MCF 10A (cell line): ENCODE results near the gene TANGO6. TPM values are rescaled to one million over a fixed set of nuclear protein-coding genes. Genes with fewer than 3 reads are reported as not detected.
"Not testable (repeated sequence)": the region's sequence is repeated elsewhere in the genome, so short reads cannot be mapped to it uniquely, and the experiment has no call there.

Experiments
- BruUV-seq: library from RNA; stranded (reverse); fragments of 400-500 nt; replicated peaks from 2 replicates; lab custom pipeline; 2021; lab: Mats Ljungman, UMichigan
- CTCF ChIA-PET: fragments of 300-600 bp; sonication (Branson Sonifier 250); formaldehyde crosslinking; extraction: SDS; loops from one replicate; lab custom pipeline; 2021; ENCODE audit warnings: antibody characterized with exemption, inconsistent platforms; lab: Yijun Ruan, JAX
- POLR2A ChIA-PET: fragments of 300-600, 350-650 bp; sonication (Branson Sonifier 250); formaldehyde crosslinking; extraction: SDS; loops from one replicate; lab custom pipeline; 2020; ENCODE audit warnings: antibody characterized with exemption, inconsistent platforms; lab: Yijun Ruan, JAX
- DNase-seq: peaks from one replicate; pipeline ENCODE4 v3.0.0-alpha.2; 2018; ENCODE audit not compliant: unreplicated experiment
- H3K27ac Mint-ChIP-seq: one replicate; pipeline ENCODE4 v1.8.0; 2022; ENCODE audit warnings: mild to moderate bottlenecking, low read depth, mixed read lengths; ENCODE audit not compliant: unreplicated experiment
- H3K27me3 Mint-ChIP-seq: one replicate; pipeline ENCODE4 v1.8.0; 2022; ENCODE audit warnings: mixed read lengths; ENCODE audit not compliant: insufficient read depth, unreplicated experiment
- H3K36me3 Mint-ChIP-seq: one replicate; pipeline ENCODE4 v1.8.0; 2022; ENCODE audit warnings: mild to moderate bottlenecking, moderate library complexity, mixed read lengths; ENCODE audit not compliant: insufficient read depth, unreplicated experiment
- H3K4me1 Mint-ChIP-seq: one replicate; pipeline ENCODE4 v1.8.0; 2022; ENCODE audit warnings: mixed read lengths; ENCODE audit not compliant: insufficient read depth, unreplicated experiment
- H3K4me3 Mint-ChIP-seq: one replicate; pipeline ENCODE4 v1.8.0; 2022; ENCODE audit warnings: mild to moderate bottlenecking, moderate library complexity, mixed read lengths; ENCODE audit not compliant: unreplicated experiment
- H3K9me3 Mint-ChIP-seq: one replicate; pipeline ENCODE4 v1.8.0; 2022; ENCODE audit warnings: mixed read lengths; ENCODE audit not compliant: unreplicated experiment
- CTCF ChIP-seq: fragments of 200-600 bp; IDR thresholded peaks from one replicate; pipeline ENCODE4 v1.8.0; 2022; ENCODE audit warnings: antibody characterized with exemption, mild to moderate bottlenecking; ENCODE audit not compliant: unreplicated experiment
- intact Hi-C: fragments of 100-400 bp; cut with micrococcal nuclease; formaldehyde crosslinking; loops from 2 replicates; pipeline ENCODE4 v1.14.1; 2022
- total RNA-seq: library from RNA; stranded (reverse); gene quantifications from 2 replicates; pipeline ENCODE4 v1.2.3, GENCODE V29; 2022

TANGO6 gene
- total RNA-seq, 1 experiment from 2014 or later = 21.8 TPM

- no TSS peak for BruUV-seq
- Mint-ChIP-seq H3K27me3 (no peaks in the 10 kb centered on the region), H3K27ac (no peak overlapping the region), H3K9me3 (no peaks in the 10 kb centered on the region), H3K4me1 (no peaks in the 10 kb centered on the region), H3K36me3 (peaks cover 31% of the 10 kb centered on the region), H3K4me3 (no peak overlapping the region)
- ChIA-PET CTCF (interaction anchor here (0.5 to 2.1 kb wide), 3 partner anchors 11 to 290 kb away, joined by 3 to 4 read pairs (median 3); no protein-coding TSS in a partner anchor), POLR2A (interaction anchor here (0.6 to 2.9 kb wide), 2 partner anchors 9 to 340 kb away, joined by 3 to 15 read pairs; partner anchors contain the start of gene TANGO6)
- intact Hi-C loops = no loop called here
- no peak for DNase-seq
- TF ChIP-seq CTCF = no peak
Observed at GRCh38 chr16:68834550-68834949, 8.8 kb upstream of the TANGO6 start.

DNA sequence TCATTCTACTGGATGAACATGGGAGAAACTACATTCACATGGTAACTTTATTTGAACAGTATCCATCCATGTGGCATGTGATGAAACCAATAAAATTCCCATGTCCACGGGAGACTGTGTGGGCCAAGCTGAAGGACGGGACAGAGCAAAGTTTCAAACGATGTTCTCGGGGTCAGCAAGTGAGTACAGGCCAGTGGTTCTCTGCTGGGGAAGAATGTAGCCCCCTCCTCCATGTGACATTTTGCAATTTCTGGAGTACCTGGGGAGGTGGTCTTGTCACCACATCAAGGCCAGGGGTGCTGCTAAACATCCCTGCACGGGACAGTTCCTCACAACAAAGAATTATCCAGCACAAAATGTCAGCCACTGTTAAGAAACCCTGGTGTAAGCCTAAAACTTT, 7.4 kb upstream of the TANGO6 start:
- Mint-ChIP-seq H3K9me3 (no peaks in the 10 kb centered on the region), H3K4me1 (no peaks in the 10 kb centered on the region), H3K27ac (no peak overlapping the region), H3K36me3 (peaks cover 20% of the 10 kb centered on the region), H3K4me3 (no peak overlapping the region), H3K27me3 (no peaks in the 10 kb centered on the region)
- no peak for TF ChIP-seq CTCF
- intact Hi-C loops = no loop called here
- ChIA-PET CTCF (interaction anchor here (0.7 kb wide), 1 partner anchor 20 kb away, joined by 3 read pairs; no protein-coding TSS in a partner anchor), POLR2A (no interaction called here)
- no peak for DNase-seq
- no TSS peak for BruUV-seq

GRCh38 chr16:68839831-68840230, 3.5 kb upstream of the TANGO6 start:
- ChIA-PET POLR2A (no interaction called here), CTCF (interaction anchor here (12.7 kb wide), 1 partner anchor 283 kb away, joined by 110 read pairs; no protein-coding TSS in a partner anchor)
- peaks cover 3% of the 10 kb centered on the region for H3K36me3 Mint-ChIP-seq
- no peak overlapping the region for H3K27ac Mint-ChIP-seq
- H3K4me3 Mint-ChIP-seq = no peak overlapping the region
- H3K4me1 Mint-ChIP-seq = peaks cover 10% of the 10 kb centered on the region
- intact Hi-C loops = no loop called here
- H3K9me3 Mint-ChIP-seq = no peaks in the 10 kb centered on the region
- no peak for TF ChIP-seq CTCF
- no peak for DNase-seq
- BruUV-seq = no TSS peak
- no peaks in the 10 kb centered on the region for H3K27me3 Mint-ChIP-seq

- intact Hi-C loops = loop anchor here (1.0 to 2.0 kb wide), 2 partner anchors 136 to 314 kb away; no protein-coding TSS in a partner anchor
- Mint-ChIP-seq H3K27ac (peak overlapping the region; percentile 82), H3K4me1 (peaks cover 10% of the 10 kb centered on the region), H3K4me3 (peak overlapping the region; percentile 82)
- DNase-seq, H3K27me3 Mint-ChIP-seq, H3K36me3 Mint-ChIP-seq, H3K9me3 Mint-ChIP-seq, BruUV-seq: not testable (repeated sequence)
- POLR2A ChIA-PET = interaction anchor here (0.6 to 2.6 kb wide), 15 partner anchors 10 to 313 kb away, joined by 3 to 15 read pairs (median 3); partner anchors contain the start of genes CHTF8, HAS3 and UTP4
- CTCF ChIA-PET = interaction anchor here (0.6 to 12.7 kb wide), 12 partner anchors 15 to 514 kb away, joined by 3 to 110 read pairs (median 4); no protein-coding TSS in a partner anchor
Observed at GRCh38 chr16:68842964-68843481, 308 bp upstream of the TANGO6 start.
